ENCODE results near the gene CAB39L.
"Not testable (repeated sequence)": the region's sequence is repeated elsewhere in the genome, so short reads cannot be mapped to it uniquely, and the experiment has no call there.

The CAB39L gene

GRCh38 chr13:49342454-49342853 is 101.4 kb downstream of the CAB39L start:
- no peak for DNase-seq

GRCh38 chr13:49341941-49342340 is 101.9 kb downstream of the CAB39L start:
- no peak for DNase-seq

- DNase-seq = no peak
Measured at GRCh38 chr13:49341517-49341916, 102.3 kb downstream of the CAB39L start.

- no peak for DNase-seq
Measured at GRCh38 chr13:49340161-49340560, 103.7 kb downstream of the CAB39L start.

- no peak for DNase-seq
Measured at GRCh38 chr13:49336655-49337054, 107.2 kb downstream of the CAB39L start.

- DNase-seq = no peak
Measured at GRCh38 chr13:49330546-49330864, 113.4 kb downstream of the CAB39L start.

- no peak for DNase-seq
Measured at GRCh38 chr13:49329831-49330545, 113.9 kb downstream of the CAB39L start.

- not testable (repeated sequence) for DNase-seq
Measured at GRCh38 chr13:49327145-49327544, 116.7 kb downstream of the CAB39L start.

- DNase-seq = no peak
Measured at GRCh38 chr13:49326222-49326917, 117.5 kb downstream of the CAB39L start.

- no peak for DNase-seq
Measured at GRCh38 chr13:49323344-49323743, 120.5 kb downstream of the CAB39L start.

- no peak for DNase-seq
Measured at GRCh38 chr13:49322702-49323101, 121.2 kb downstream of the CAB39L start.

- DNase-seq = no peak
Measured at GRCh38 chr13:49320975-49321374, 122.9 kb downstream of the CAB39L start.

GRCh38 chr13:49319951-49320350 is 123.9 kb downstream of the CAB39L start:
- no peak for DNase-seq

- no peak for DNase-seq
Measured at GRCh38 chr13:49319551-49319950, 124.3 kb downstream of the CAB39L start.

- no peak for DNase-seq
Measured at GRCh38 chr13:49315756-49316482, 127.9 kb downstream of the CAB39L start.

GRCh38 chr13:49315036-49315565 is 128.8 kb downstream of the CAB39L start:
- DNase-seq = no peak

GRCh38 chr13:49314344-49314882 is 129.5 kb downstream of the CAB39L start:
- DNase-seq = no peak

GRCh38 chr13:49311816-49312215 is 132.0 kb downstream of the CAB39L start:
- no peak for DNase-seq

GRCh38 chr13:49310251-49310650 is 133.6 kb downstream of the CAB39L start:
- DNase-seq = no peak

- no peak for DNase-seq
Measured at GRCh38 chr13:49308921-49309408, 134.9 kb downstream of the CAB39L start.

GRCh38 chr13:49308097-49308875 is 135.6 kb downstream of the CAB39L start:
- no peak for DNase-seq

GRCh38 chr13:49307365-49307764 is 136.5 kb downstream of the CAB39L start:
- DNase-seq = no peak

Data from eye (tissue), 1 donor.